NCI-H2081 treated with DMSO at 0.1 percent for 48 hours (cell line): ENCODE measurements around the gene ZNF525.
A peak's percentile ranks its signal among the peaks of the same experiment; 100 is the strongest.
"Not testable (repeated sequence)": the region's sequence is repeated elsewhere in the genome, so short reads cannot be mapped to it uniquely, and the experiment has no call there.

ENCODE experiments used
- DNase-seq: peaks from one replicate; lab custom pipeline; 2025; lab: John Stamatoyannopoulos, UW

Gene ZNF525

GRCh38 chr19:53395840-53396524 is 30.5 kb downstream of the ZNF525 start:
- not testable (repeated sequence) for DNase-seq

- no peak for DNase-seq
Measured at GRCh38 chr19:53396525-53396868, 31.0 kb downstream of the ZNF525 start.

DNA sequence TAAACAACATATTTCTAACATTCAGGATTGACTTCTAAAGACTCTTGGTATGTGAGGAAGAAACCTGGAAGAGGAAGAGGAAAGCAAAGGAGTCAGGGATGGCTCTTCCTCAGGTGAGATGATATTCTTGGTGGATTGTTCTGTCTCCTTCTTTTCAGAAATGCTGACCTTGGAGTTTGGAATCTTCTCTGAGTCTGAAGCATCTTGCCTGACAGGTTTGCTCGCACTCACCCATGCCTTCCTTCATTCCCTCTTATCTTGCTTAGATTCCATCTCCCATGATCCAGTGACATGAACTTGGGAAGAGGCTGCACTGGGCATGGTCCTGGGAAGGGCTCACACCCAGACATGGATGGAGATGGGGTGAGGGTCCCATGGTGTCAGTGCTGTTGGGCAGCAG is 32.4 kb downstream of the ZNF525 start:
- DNase-seq, result not testable (repeated sequence)

DNA sequence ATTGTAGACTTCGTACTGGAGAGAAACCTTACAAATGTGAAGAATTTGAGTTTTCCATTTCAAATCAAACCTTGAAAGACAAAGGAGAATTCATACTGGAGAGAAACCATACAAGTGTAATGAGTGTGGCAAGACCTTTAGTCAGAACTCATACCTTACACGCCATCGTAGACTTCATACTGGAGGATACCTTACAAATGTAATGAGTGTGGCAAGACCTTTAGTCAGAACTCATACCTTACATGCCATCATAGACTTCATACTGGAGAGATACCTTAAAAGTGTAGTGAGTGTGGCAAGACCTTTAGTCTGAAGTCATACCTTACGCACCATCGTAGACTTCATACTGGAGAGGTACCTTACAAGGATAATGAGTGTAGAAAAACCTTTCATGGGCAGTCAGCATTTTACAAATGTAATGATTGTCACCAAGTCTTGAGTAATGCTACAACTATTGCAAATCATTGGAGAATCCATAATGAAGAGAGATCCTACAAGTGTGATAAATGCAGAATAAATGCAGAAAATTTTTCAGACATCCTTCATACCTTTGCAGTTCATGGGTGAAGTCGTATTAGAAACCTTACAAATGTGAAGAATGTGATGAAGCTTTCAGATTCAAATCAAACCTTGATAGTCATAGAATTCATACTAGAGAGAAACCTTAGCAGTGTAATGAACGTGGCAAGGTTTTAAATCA is 44.1 kb downstream of the ZNF525 start:
- DNase-seq, result no peak

GRCh38 chr19:53420520-53421315 is 55.2 kb downstream of the ZNF525 start:
- not testable (repeated sequence) for DNase-seq

- no peak for DNase-seq
Measured at GRCh38 chr19:53422551-53422950, 57.0 kb downstream of the ZNF525 start.

DNA sequence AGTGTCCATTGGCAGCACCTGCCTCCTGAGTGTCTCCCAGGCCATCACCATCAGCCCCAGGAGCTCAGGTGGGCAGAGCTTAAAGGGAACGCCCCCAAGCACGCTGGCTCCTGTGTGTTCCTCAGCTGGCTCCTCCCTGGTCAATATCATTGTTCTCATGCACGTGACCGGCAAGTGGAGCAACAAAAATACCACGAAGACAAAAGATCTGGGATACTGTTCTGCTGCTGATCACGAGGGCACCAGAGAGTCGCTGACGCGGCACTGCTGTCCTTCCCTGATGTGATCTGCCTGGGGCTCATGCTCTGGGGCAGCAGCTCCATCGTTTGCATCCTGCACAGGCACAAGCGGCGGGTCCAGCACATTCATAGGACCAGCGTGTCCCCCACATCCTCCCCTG is 57.6 kb downstream of the ZNF525 start:
- not testable (repeated sequence) for DNase-seq

DNA sequence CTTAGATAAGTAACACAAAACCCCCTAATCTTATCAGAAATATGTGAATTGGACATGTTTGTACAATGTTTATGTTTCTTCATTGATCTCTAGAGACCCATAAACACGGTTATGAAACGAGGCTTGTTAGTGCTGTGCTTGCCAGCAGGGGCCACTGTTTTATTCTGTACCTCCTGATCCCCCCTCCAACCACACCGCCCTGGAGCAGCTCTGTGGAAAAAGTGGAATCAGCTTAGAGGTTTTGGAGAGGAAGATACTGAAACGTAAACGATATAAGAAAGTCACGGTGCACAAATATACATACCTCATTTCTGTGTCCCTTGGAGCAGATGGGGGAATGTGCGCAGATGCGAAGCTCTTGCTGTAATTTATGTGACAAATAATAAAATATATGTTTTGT is 58.2 kb downstream of the ZNF525 start:
- not testable (repeated sequence) for DNase-seq

DNA sequence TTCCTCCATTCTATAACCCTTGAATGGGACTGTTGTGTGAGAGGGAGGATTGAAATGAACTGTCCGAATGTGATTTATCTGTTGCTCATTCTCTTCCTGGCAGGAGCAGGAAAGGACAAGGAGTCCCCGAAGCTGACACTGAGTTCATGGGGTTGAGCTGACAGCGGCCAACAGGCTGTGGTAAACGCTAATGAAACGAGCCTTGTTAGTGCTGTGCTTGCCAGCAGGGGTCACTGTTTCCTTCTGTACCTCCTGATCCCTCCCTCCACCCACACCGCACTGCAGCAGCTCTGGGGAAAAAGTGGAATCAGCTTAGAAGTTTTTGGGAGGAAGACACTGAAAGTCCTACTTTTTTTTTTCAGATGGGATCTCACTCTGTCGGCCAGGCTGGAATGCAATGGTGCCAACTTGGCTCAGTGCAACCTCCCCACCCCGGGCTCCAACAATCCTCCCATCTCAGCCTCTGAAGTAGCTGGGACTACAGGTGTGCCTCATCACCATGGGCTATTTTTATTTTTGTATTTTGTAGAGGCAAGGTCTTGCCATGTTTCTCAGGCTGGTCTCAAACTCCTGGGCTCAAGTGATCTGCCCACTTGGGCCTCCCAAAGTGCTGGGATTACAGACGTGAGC is 59.6 kb downstream of the ZNF525 start:
- DNase-seq, result no peak

GRCh38 chr19:53431399-53432087 is 66.0 kb downstream of the ZNF525 start, which contains the start of gene ZNF761:
Gene ZNF761, plus strand, starts transcription at chr19:53431984. Its CDS starts 15,285 bp downstream, at chr19:53447269.
- DNase-seq, result peak; percentile 63

- DNase-seq, result no peak
Measured at GRCh38 chr19:53432088-53432661, 66.7 kb downstream of the ZNF525 start.
